ENCODE measurements around the gene HELZ. TPM values are rescaled to one million over a fixed set of nuclear protein-coding genes. Genes with fewer than 3 reads are reported as not detected.
"Not testable (repeated sequence)": the region's sequence is repeated elsewhere in the genome, so short reads cannot be mapped to it uniquely, and the experiment has no call there.

The HELZ gene
- total RNA-seq, 1 experiment from 2014 or later, result 31.3 TPM

DNA sequence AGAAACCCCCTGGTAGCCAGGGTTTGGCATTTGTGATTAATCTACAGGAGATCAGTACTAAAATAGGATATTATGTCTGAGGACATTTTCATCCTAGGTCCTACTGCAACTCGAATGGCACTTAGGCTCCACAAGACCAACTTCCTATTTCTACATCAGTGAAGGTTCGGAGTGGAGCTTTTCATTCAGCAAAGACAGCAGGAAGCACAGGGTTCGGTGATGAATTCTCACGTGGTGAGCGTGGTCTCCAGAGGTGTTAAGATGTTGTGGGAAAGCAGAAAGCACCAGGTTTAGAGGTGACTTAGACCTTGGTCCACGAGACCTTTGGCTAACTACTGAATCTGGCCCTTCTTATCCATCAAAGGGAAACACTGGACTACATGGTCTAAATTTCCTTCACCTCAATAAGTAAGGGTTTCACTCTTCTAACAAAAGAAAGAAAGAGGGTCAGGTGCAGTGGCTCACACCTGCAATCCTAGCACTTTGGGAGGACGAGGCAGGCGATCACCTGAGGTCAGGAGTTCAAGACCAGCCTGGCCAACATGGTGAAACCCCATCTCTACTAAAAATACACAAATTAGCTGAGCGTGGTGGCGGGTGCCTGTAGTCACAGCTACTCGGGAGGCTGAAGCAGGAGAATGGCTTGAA is 13.9 kb upstream of the HELZ start:
- ChIA-PET POLR2A (ENCODE audit: unreplicated experiment) (no interaction called here), CTCF (no interaction called here)
- TF ChIP-seq EZH2phosphoT487 (IDR thresholded peaks at IDR 0.05; ENCODE audit: borderline replicate concordance, low read length) (no peak), EZH2 (IDR thresholded peaks at IDR 0.05; ENCODE audit: low read length, unreplicated experiment) (no peak)
- TF ChIP-seq, protein P1, sequence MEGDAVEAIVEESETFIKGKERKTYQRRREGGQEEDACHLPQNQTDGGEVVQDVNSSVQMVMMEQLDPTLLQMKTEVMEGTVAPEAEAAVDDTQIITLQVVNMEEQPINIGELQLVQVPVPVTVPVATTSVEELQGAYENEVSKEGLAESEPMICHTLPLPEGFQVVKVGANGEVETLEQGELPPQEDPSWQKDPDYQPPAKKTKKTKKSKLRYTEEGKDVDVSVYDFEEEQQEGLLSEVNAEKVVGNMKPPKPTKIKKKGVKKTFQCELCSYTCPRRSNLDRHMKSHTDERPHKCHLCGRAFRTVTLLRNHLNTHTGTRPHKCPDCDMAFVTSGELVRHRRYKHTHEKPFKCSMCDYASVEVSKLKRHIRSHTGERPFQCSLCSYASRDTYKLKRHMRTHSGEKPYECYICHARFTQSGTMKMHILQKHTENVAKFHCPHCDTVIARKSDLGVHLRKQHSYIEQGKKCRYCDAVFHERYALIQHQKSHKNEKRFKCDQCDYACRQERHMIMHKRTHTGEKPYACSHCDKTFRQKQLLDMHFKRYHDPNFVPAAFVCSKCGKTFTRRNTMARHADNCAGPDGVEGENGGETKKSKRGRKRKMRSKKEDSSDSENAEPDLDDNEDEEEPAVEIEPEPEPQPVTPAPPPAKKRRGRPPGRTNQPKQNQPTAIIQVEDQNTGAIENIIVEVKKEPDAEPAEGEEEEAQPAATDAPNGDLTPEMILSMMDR (conservative IDR thresholded peaks at IDR 0.05; ENCODE audit: low read depth, low read length), result no peak
- H3K9ac ChIP-seq (ENCODE audit: low read length), result no peak overlapping the region
- no TSS peak for BruUV-seq (replicated peaks)
- no peaks in the 10 kb centered on the region for H3K36me3 ChIP-seq (ENCODE audit: low read depth, low read length)
- H3K79me2 ChIP-seq (ENCODE audit: low read length), result no peaks in the 10 kb centered on the region
- no peaks in the 10 kb centered on the region for H3F3A ChIP-seq (ENCODE audit: low read length, unreplicated experiment)
- H3K4me2 ChIP-seq (ENCODE audit: low read length), result no peak overlapping the region
- no peaks in the 10 kb centered on the region for H3K9me2 ChIP-seq (replicated peaks; ENCODE audit: low read length)
- H2AFZ ChIP-seq (ENCODE audit: low read length), result no peak overlapping the region
- no peaks in the 10 kb centered on the region for H4K20me1 ChIP-seq (ENCODE audit: low read length)
- ATAC-seq (no peak), DNase-seq (no peak)
- peaks cover 15% of the 10 kb centered on the region for H3K4me1 ChIP-seq (ENCODE audit: insufficient read depth, low read length)
- intact Hi-C loops (cut with micrococcal nuclease), result no loop called here
- H3K27me3 ChIP-seq (ENCODE audit: low read length), result no peaks in the 10 kb centered on the region
- H3K27ac ChIP-seq (ENCODE audit: low read length), result no peak overlapping the region
- no peaks in the 10 kb centered on the region for H3K9me3 ChIP-seq (ENCODE audit: low read length)
- no peak overlapping the region for H3K4me3 ChIP-seq (ENCODE audit: low read length)

DNA sequence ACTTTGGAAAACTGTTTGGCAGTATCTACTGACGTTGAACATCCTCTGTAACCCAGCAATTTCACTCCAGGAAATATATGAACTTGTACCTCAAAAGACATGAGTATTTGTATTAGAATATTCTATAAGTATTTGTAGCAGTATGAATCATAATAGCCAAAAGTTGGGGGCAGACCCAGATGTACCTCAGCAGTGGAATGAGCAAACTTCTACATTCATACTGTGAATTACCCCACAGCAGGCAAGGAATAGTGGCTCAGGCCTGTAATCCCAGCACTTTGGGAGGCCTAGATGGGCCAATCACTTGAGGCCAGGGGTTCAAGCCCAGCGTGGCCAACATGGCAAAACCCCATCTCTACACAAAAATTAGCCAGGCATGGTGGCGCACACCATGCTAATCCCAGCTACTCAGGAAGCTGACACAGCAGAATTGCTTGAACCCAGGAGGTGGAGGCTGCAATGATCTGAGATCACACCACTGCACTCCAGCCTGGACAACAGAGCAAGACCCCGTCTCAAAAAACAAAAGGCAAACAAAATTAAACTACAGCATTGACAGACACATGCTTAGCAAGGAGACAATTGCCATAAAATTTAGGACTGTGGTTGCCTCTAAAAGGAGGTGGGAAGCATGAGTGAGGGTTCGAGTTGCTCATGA is 11.2 kb upstream of the HELZ start:
- Histone ChIP-seq H3K36me3 (ENCODE audit: low read depth, low read length) (no peaks in the 10 kb centered on the region), H3K9me3 (ENCODE audit: low read length) (no peaks in the 10 kb centered on the region), H3K27me3 (ENCODE audit: low read length) (no peaks in the 10 kb centered on the region), H3K4me2 (ENCODE audit: low read length) (no peak overlapping the region), H3F3A (ENCODE audit: low read length, unreplicated experiment) (no peaks in the 10 kb centered on the region), H3K4me1 (ENCODE audit: insufficient read depth, low read length) (peaks cover 15% of the 10 kb centered on the region), H3K27ac (ENCODE audit: low read length) (no peak overlapping the region), H3K79me2 (ENCODE audit: low read length) (no peaks in the 10 kb centered on the region), H3K4me3 (ENCODE audit: low read length) (no peak overlapping the region), H3K9ac (ENCODE audit: low read length) (no peak overlapping the region), H3K9me2 (replicated peaks; ENCODE audit: low read length) (no peaks in the 10 kb centered on the region), H2AFZ (ENCODE audit: low read length) (no peak overlapping the region), H4K20me1 (ENCODE audit: low read length) (no peaks in the 10 kb centered on the region)
- no peak for ATAC-seq
- intact Hi-C loops (cut with micrococcal nuclease), result no loop called here
- no peak for DNase-seq
- TF ChIP-seq EZH2 (IDR thresholded peaks at IDR 0.05; ENCODE audit: low read length, unreplicated experiment) (no peak), EZH2phosphoT487 (IDR thresholded peaks at IDR 0.05; ENCODE audit: borderline replicate concordance, low read length) (no peak)
- TF ChIP-seq, protein P1 (conservative IDR thresholded peaks at IDR 0.05; ENCODE audit: low read depth, low read length), result no peak
- no TSS peak for BruUV-seq (replicated peaks)
- POLR2A ChIA-PET (ENCODE audit: unreplicated experiment), result no interaction called here
- CTCF ChIA-PET, result no interaction called here

DNA sequence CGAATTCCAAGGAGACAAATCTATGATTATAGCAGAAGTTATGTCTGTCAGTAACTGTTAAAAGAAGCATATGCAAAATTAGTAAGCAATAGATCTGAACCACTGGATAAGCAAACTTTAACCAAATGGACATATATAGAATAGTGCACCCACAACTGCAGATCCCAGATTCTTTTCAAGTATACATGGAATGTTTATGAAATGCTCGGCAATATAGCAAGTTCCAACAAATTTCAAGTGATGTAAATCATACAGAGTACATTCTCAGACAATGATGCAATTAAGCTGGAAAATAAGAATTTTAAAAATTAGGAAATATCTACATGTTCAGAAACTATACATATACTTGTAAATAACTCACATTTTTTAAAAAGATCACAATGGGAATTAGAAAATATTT is 8.4 kb upstream of the HELZ start:
- Histone ChIP-seq H4K20me1 (ENCODE audit: low read length) (no peaks in the 10 kb centered on the region), H3K27ac (ENCODE audit: low read length) (no peak overlapping the region), H3K4me2 (ENCODE audit: low read length) (no peak overlapping the region), H3K36me3 (ENCODE audit: low read depth, low read length) (no peaks in the 10 kb centered on the region), H3K79me2 (ENCODE audit: low read length) (no peaks in the 10 kb centered on the region), H3K9me2 (replicated peaks; ENCODE audit: low read length) (no peaks in the 10 kb centered on the region), H3K4me3 (ENCODE audit: low read length) (no peak overlapping the region), H3F3A (ENCODE audit: low read length, unreplicated experiment) (no peaks in the 10 kb centered on the region), H3K4me1 (ENCODE audit: insufficient read depth, low read length) (peaks cover 9% of the 10 kb centered on the region), H3K9ac (ENCODE audit: low read length) (no peak overlapping the region), H3K27me3 (ENCODE audit: low read length) (no peaks in the 10 kb centered on the region), H3K9me3 (ENCODE audit: low read length) (no peaks in the 10 kb centered on the region), H2AFZ (ENCODE audit: low read length) (no peak overlapping the region)
- TF ChIP-seq EZH2 (IDR thresholded peaks at IDR 0.05; ENCODE audit: low read length, unreplicated experiment), result no peak
- TF ChIP-seq, protein P1 (conservative IDR thresholded peaks at IDR 0.05; ENCODE audit: low read depth, low read length), result no peak
- no peak for TF ChIP-seq EZH2phosphoT487 (IDR thresholded peaks at IDR 0.05; ENCODE audit: borderline replicate concordance, low read length)
- DNase-seq, result no peak
- intact Hi-C loops (cut with micrococcal nuclease), result no loop called here
- no peak for ATAC-seq
- ChIA-PET POLR2A (ENCODE audit: unreplicated experiment) (no interaction called here), CTCF (no interaction called here)
- BruUV-seq (replicated peaks), result no TSS peak

DNA sequence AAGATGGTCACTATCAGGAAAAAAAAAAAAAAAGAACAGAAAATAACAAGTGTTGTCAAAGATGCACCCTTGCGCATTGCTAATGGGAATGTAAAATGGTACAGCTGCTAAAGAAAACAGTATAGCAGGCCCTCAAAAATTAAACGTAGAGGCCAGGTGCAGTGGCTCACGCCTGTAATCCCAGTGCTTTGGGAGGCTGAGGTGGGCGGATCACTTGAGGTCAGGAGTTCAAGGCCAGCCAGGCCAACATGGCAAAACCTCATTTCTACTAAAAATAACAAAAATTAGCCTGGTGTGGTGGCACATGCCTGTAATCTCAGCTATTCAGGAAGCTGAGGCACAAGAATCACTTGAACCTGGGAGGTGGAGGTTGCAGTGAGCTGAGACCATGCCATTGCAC is 6.6 kb upstream of the HELZ start:
- CTCF ChIA-PET; H3K4me2 ChIP-seq (ENCODE audit: low read length); POLR2A ChIA-PET (ENCODE audit: unreplicated experiment): not testable (repeated sequence)

More for the DNA sequence above, 6.6 kb upstream of the HELZ start:
- H3K4me1 ChIP-seq (ENCODE audit: insufficient read depth, low read length); intact Hi-C loops (cut with micrococcal nuclease); H3K9me2 ChIP-seq (replicated peaks; ENCODE audit: low read length); DNase-seq; H4K20me1 ChIP-seq (ENCODE audit: low read length); H3K27ac ChIP-seq (ENCODE audit: low read length); BruUV-seq (replicated peaks); ATAC-seq; H2AFZ ChIP-seq (ENCODE audit: low read length); H3K79me2 ChIP-seq (ENCODE audit: low read length); H3K9me3 ChIP-seq (ENCODE audit: low read length); H3K36me3 ChIP-seq (ENCODE audit: low read depth, low read length); H3K9ac ChIP-seq (ENCODE audit: low read length); H3K27me3 ChIP-seq (ENCODE audit: low read length); H3K4me3 ChIP-seq (ENCODE audit: low read length); H3F3A ChIP-seq (ENCODE audit: low read length, unreplicated experiment): not testable (repeated sequence)

Measured in PC-3 (cell line).